Spleen (tissue), 11 donors: ENCODE measurements around the gene ZNF804A. TPM values are rescaled to one million over a fixed set of nuclear protein-coding genes. Genes with fewer than 3 reads are reported as not detected.

ENCODE experiments used
- DNase-seq: peaks from one replicate; pipeline ENCODE4 v3.0.0-alpha.2; 2020
- H3K27ac ChIP-seq, 8 donors: fragments of 200-600 bp; sonication (generic) in 7 of 8; 1 replicate in 4 of 8; 2 replicates in 4 of 8; pipeline versions ENCODE4 v1.5.0 to v1.8.0; 2016 to 2021; ENCODE audit warnings: inconsistent platforms in 4 of 8, mild to moderate bottlenecking in 4 of 8, moderate library complexity in 1 of 8
- H3K27me3 ChIP-seq, 7 donors: fragments of 200-600 bp; sonication (generic) in 6 of 7; replicated peaks in 1 of 7; 1 replicate in 4 of 7; 2 replicates in 3 of 7; pipeline versions ENCODE4 v1.5.0 to v1.8.0; 2016 to 2021; ENCODE audit warnings: inconsistent platforms in 3 of 7, mild to moderate bottlenecking in 1 of 7
- H3K36me3 ChIP-seq, 6 donors: fragments of 200-600 bp; sonication (generic) in 5 of 6; 1 replicate in 4 of 6; 2 replicates in 2 of 6; pipeline versions ENCODE4 v1.5.0 to v1.8.0; 2016 to 2021; ENCODE audit warnings: inconsistent platforms in 2 of 6
- H3K4me1 ChIP-seq, 6 donors: fragments of 200-600 bp; sonication (generic) in 5 of 6; 1 replicate in 3 of 6; 2 replicates in 3 of 6; pipeline versions ENCODE4 v1.5.0 to v1.8.0; 2016 to 2021; ENCODE audit warnings: inconsistent platforms in 3 of 6
- H3K4me3 ChIP-seq, 8 donors: fragments of 200-600 bp; sonication (generic) in 7 of 8; 1 replicate in 4 of 8; 2 replicates in 4 of 8; pipeline versions ENCODE4 v1.5.0 to v1.8.0; 2016 to 2021; ENCODE audit warnings: inconsistent platforms in 4 of 8, mild to moderate bottlenecking in 4 of 8, moderate library complexity in 2 of 8
- H3K9me3 ChIP-seq, 8 donors: fragments of 200-600 bp; sonication (generic) in 7 of 8; 1 replicate in 4 of 8; 2 replicates in 4 of 8; pipeline versions ENCODE4 v1.5.0 to v1.8.0; 2016 to 2021; ENCODE audit warnings: inconsistent platforms in 4 of 8
- POLR2A ChIP-seq, 3 donors: fragments of 450-650 bp; IDR thresholded peaks; one replicate each; pipeline ENCODE4 v1.5.1; 2017; ENCODE audit warnings: antibody characterized with exemption in 3 of 3, mild to moderate bottlenecking in 1 of 3
- POLR2AphosphoS5 ChIP-seq, 3 donors: sonication (generic); formaldehyde crosslinking; IDR thresholded peaks; one replicate each; pipeline ENCODE4 v1.5.1; 2017; ENCODE audit warnings: antibody characterized with exemption in 3 of 3
- WGBS, 5 donors: extraction: QIAGEN DNeasy Blood & Tissue Kit in 3 of 5; methylation state at CpG; one replicate each; pipeline versions ENCODE4 v1.1.5 to v1.1.7; 2013 to 2018; 5-methylcytosine and 5-hydroxymethylcytosine counted together
- intact Hi-C: fragments of 100-400 bp; cut with DNase I; formaldehyde crosslinking; loops from one replicate; pipeline ENCODE4 v1.15.0; 2023; ENCODE audit warnings: low total_unique reads
- polyA plus RNA-seq, 3 donors: library from polyadenylated mRNA; stranded (reverse); fragments of 200-250 nt; gene quantifications; one replicate each; pipeline ENCODE4 v1.2.1, GENCODE V29; 2013
- total RNA-seq, 7 donors: library from RNA; depleted of rRNA in 3 of 7; stranded (reverse); fragments of >200 nt in 3 of 7; fragmentation: NEBNext Ultra II Directional in 4 of 7; extraction: Animal tissue kit (Norgen Biotek cat#: 25700) in 4 of 7; gene quantifications; one replicate each; pipeline versions ENCODE4 v1.1.0 to v1.2.1, GENCODE V29; 2016 to 2021
- TF ChIP-seq, protein P1 (sequence below), 11 experiments: fragments of 200-600 bp in 7 of 11; fragments of 450-650 bp in 4 of 11; sonication (generic) in 4 of 11; IDR thresholded peaks in 8 of 11; conservative IDR thresholded peaks in 3 of 11; 1 replicate in 7 of 11; 2 replicates in 4 of 11; pipeline versions ENCODE4 v1.4.0 to v1.8.0; 2016 to 2021; ENCODE audit warnings: antibody characterized with exemption in 11 of 11, inconsistent platforms in 4 of 11, mild to moderate bottlenecking in 1 of 11
- donor health status: healthy with polysubstance abuse.
- donor health status: DM: no; HTN: no; CAD: no; lungs with moderate emphysema.
- donor health status: DM: no; HTN: no; CAD: no.
- donor health status: Bipolar disorder and iron deficiency.
- donor health status: healthy.
- donor health status: DM: no; HTN: no; CAD: no.
- donor health status: DM: yes; HTN: yes; CAD: no.

Gene ZNF804A
- total and polyA plus RNA-seq, 10 donors = 0.21 to 1.8 (median 0.41) TPM

- H3K4me3 ChIP-seq = no peak overlapping the region
- H3K9me3 ChIP-seq = no peaks in the 10 kb centered on the region
- 68 to 80% (median 74%) methylated on average over 3 of the region's 3 CpGs for WGBS, 5 donors
- intact Hi-C loops = no loop called here
- no peak for DNase-seq
- no peaks in the 10 kb centered on the region for H3K27me3 ChIP-seq
- no peaks in the 10 kb centered on the region for H3K36me3 ChIP-seq
- H3K27ac ChIP-seq = no peak overlapping the region
- no peak for TF ChIP-seq POLR2A (IDR thresholded peaks at IDR 0.05)
- TF ChIP-seq, protein P1, sequence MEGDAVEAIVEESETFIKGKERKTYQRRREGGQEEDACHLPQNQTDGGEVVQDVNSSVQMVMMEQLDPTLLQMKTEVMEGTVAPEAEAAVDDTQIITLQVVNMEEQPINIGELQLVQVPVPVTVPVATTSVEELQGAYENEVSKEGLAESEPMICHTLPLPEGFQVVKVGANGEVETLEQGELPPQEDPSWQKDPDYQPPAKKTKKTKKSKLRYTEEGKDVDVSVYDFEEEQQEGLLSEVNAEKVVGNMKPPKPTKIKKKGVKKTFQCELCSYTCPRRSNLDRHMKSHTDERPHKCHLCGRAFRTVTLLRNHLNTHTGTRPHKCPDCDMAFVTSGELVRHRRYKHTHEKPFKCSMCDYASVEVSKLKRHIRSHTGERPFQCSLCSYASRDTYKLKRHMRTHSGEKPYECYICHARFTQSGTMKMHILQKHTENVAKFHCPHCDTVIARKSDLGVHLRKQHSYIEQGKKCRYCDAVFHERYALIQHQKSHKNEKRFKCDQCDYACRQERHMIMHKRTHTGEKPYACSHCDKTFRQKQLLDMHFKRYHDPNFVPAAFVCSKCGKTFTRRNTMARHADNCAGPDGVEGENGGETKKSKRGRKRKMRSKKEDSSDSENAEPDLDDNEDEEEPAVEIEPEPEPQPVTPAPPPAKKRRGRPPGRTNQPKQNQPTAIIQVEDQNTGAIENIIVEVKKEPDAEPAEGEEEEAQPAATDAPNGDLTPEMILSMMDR (IDR thresholded peaks at IDR 0.05 in 8 of 11, conservative IDR thresholded peaks at IDR 0.05 in 3 of 11) = no peak
- TF ChIP-seq POLR2AphosphoS5 (IDR thresholded peaks at IDR 0.05) = no peak
- H3K4me1 ChIP-seq = no peaks in the 10 kb centered on the region
These were observed 185.2 kb downstream of the ZNF804A start for GRCh38 chr2:184783576-184783975.

- H3K4me3 ChIP-seq = no peak overlapping the region
- no peak overlapping the region for H3K27ac ChIP-seq
- H3K9me3 ChIP-seq = peaks cover 0 to 10% (median 3%) of the 10 kb centered on the region in 8 donors
- TF ChIP-seq POLR2A (IDR thresholded peaks at IDR 0.05) (no peak), POLR2AphosphoS5 (IDR thresholded peaks at IDR 0.05) (no peak)
- TF ChIP-seq, protein P1 (IDR thresholded peaks at IDR 0.05 in 8 of 11, conservative IDR thresholded peaks at IDR 0.05 in 3 of 11) = no peak
- H3K36me3 ChIP-seq = no peaks in the 10 kb centered on the region
- no peaks in the 10 kb centered on the region for H3K4me1 ChIP-seq
- no peak for DNase-seq
- no peaks in the 10 kb centered on the region for H3K27me3 ChIP-seq
- WGBS, 5 donors = 75 to 89% (median 83%) methylated on average over 1 of the region's 1 CpG
- intact Hi-C loops = no loop called here
These were observed 194.8 kb downstream of the ZNF804A start for GRCh38 chr2:184793176-184793575.

GRCh38 chr2:184799379-184799778, 201.1 kb downstream of the ZNF804A start:
- Histone ChIP-seq H3K9me3 (no peaks in the 10 kb centered on the region), H3K4me1 (no peaks in the 10 kb centered on the region), H3K36me3 (no peaks in the 10 kb centered on the region), H3K4me3 (no peak overlapping the region), H3K27ac (no peak overlapping the region), H3K27me3 (no peaks in the 10 kb centered on the region)
- intact Hi-C loops = no loop called here
- 76 to 87% (median 80%) methylated on average over 4 of the region's 4 CpGs for WGBS, 5 donors
- TF ChIP-seq, protein P1 (IDR thresholded peaks at IDR 0.05 in 8 of 11, conservative IDR thresholded peaks at IDR 0.05 in 3 of 11) = no peak
- no peak for TF ChIP-seq POLR2AphosphoS5 (IDR thresholded peaks at IDR 0.05)
- no peak for TF ChIP-seq POLR2A (IDR thresholded peaks at IDR 0.05)
- DNase-seq = no peak

DNA sequence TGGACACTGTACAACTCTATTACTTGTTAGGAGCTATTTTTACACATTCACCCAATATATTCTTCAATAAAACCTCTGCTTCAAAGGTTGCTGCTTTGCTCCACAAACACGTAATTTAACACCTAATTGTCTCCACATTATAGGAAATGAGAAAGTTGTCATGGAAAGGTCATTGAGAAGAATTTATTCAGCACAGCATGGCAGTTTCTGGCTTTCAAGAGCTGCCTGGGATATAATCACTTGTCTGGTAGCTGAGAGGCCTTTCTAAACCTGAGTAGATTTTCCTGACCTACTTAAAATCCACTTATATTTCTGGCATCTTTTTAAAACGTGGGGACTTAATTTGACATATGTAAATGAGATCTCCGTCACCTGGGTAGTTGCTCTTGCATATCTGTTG, 216.1 kb downstream of the ZNF804A start:
- no peaks in the 10 kb centered on the region for H3K4me1 ChIP-seq
- TF ChIP-seq, protein P1 (IDR thresholded peaks at IDR 0.05 in 8 of 11, conservative IDR thresholded peaks at IDR 0.05 in 3 of 11) = no peak
- TF ChIP-seq POLR2A (IDR thresholded peaks at IDR 0.05) (no peak), POLR2AphosphoS5 (IDR thresholded peaks at IDR 0.05) (no peak)

More for the DNA sequence above, 216.1 kb downstream of the ZNF804A start:
- DNase-seq = no peak
- Histone ChIP-seq H3K4me3 (no peak overlapping the region), H3K9me3 (peaks cover 0 to 17% (median 6%) of the 10 kb centered on the region in 8 donors), H3K36me3 (no peaks in the 10 kb centered on the region), H3K27me3 (no peaks in the 10 kb centered on the region), H3K27ac (no peak overlapping the region)
- 62 to 82% (median 71%) methylated on average over 3 of the region's 3 CpGs for WGBS, 5 donors
- intact Hi-C loops = no loop called here
